ENCODE measurements around the gene CEP152. TPM values are rescaled to one million over a fixed set of nuclear protein-coding genes. Genes with fewer than 3 reads are reported as not detected.
A peak's percentile ranks its signal among the peaks of the same experiment; 100 is the strongest.

The CEP152 gene
- total and polyA plus RNA-seq, 9 of the 15 experiments (the other 6 are each of a cell fraction or from before 2014, with no cell fraction given): 9.9 to 43.0 (median 23.6) TPM

GRCh38 chr15:48733615-48734014 lies 77.3 kb downstream of the CEP152 start (continued):
- peak in 1 of 2 experiments; percentile 49; a peak in 1 of 3 replicates for TF ChIP-seq CBX3 (IDR thresholded peaks at IDR 0.05; ENCODE audit: borderline replicate concordance in 1 of 2, low read length in 2 of 2)

- H3K4me2 ChIP-seq (ENCODE audit: insufficient read depth, low read length): no peak overlapping the region
- H3K9ac ChIP-seq (ENCODE audit: insufficient read depth in 1 of 2, low read depth in 2 of 2, low read length in 2 of 2): no peak overlapping the region
- FAIRE-seq (no peak), DNase-seq (ENCODE audit: extremely low read depth in 1 of 4, low spot score in 3 of 4) (no peak), ATAC-seq (no peak)
- intact Hi-C loops (cut with micrococcal nuclease) (no loop called here), in situ Hi-C loops (cut with MboI) (no loop called here)
- H2AFZ ChIP-seq (ENCODE audit: low read depth, low read length): no peak overlapping the region
- POLR2A ChIA-PET: interaction anchor here (2.2 kb wide), 1 partner anchor 9 kb away, joined by 4 read pairs; no protein-coding TSS in a partner anchor
- no peak overlapping the region for H3K27ac ChIP-seq (ENCODE audit: extremely low read depth, low read depth, low read length)
- no peaks in the 10 kb centered on the region for H3K27me3 ChIP-seq (ENCODE audit: control insufficient read depth in 2 of 2, insufficient read depth in 2 of 2, low read length in 2 of 2)
- H3K36me3 ChIP-seq (ENCODE audit: control insufficient read depth, insufficient read depth, low read length): peaks cover 32% of the 10 kb centered on the region; the same call in 2 of the 3 replicates
- no peaks in the 10 kb centered on the region; a peak in 1 of 5 replicates for H3K4me1 ChIP-seq (replicated peaks in 1 of 2; ENCODE audit: control insufficient read depth in 2 of 2, insufficient read depth in 2 of 2, low read length in 2 of 2)
- no peak for TF ChIP-seq THAP7 (CRISPR knock-in tag; IDR thresholded peaks at IDR 0.05)
- TF ChIP-seq NR2C2 (CRISPR knock-in tag; IDR thresholded peaks at IDR 0.05): no peak
- no peak for TF ChIP-seq NR2C2 (tag; IDR thresholded peaks at IDR 0.05)
- H3K9me1 ChIP-seq (ENCODE audit: control insufficient read depth, insufficient read depth, low read length): no peaks in the 10 kb centered on the region
- H4K20me1 ChIP-seq (replicated peaks; ENCODE audit: control insufficient read depth, insufficient read depth, low read length): no peaks in the 10 kb centered on the region
- BruUV-seq (replicated peaks): no TSS peak
- peaks cover 2% of the 10 kb centered on the region; the same call in 1 of the 2 replicates for H3K9me3 ChIP-seq (replicated peaks; ENCODE audit: control insufficient read depth, insufficient read depth, low read depth, low read length)
- WGBS (ENCODE audit: insufficient coverage, low coverage, missing lambda C conversion rate): 100% methylated on average over 1 of the region's 1 CpG
- CTCF ChIA-PET (ENCODE audit: low intra/inter-chr PET ratio): no interaction called here
- H3K79me2 ChIP-seq (ENCODE audit: control insufficient read depth, insufficient read depth, low read length): no peaks in the 10 kb centered on the region
- no peak overlapping the region for H3K4me3 ChIP-seq
These were observed 80.4 kb downstream of the CEP152 start for GRCh38 chr15:48730506-48730905.
